G401.6 (cell line): ENCODE data around the gene SH2D2A.
"Not testable (repeated sequence)": the region's sequence is repeated elsewhere in the genome, so short reads cannot be mapped to it uniquely, and the experiment has no call there.

Source experiments
- FAIRE-seq: peaks from 2 replicates; lab custom pipeline; 2012; peaks lifted over from hg19 to GRCh38; lab: Jason Lieb, UNC

The SH2D2A gene

GRCh38 chr1:156768610-156769295, 47.9 kb downstream of the SH2D2A start:
- no peak for FAIRE-seq

DNA sequence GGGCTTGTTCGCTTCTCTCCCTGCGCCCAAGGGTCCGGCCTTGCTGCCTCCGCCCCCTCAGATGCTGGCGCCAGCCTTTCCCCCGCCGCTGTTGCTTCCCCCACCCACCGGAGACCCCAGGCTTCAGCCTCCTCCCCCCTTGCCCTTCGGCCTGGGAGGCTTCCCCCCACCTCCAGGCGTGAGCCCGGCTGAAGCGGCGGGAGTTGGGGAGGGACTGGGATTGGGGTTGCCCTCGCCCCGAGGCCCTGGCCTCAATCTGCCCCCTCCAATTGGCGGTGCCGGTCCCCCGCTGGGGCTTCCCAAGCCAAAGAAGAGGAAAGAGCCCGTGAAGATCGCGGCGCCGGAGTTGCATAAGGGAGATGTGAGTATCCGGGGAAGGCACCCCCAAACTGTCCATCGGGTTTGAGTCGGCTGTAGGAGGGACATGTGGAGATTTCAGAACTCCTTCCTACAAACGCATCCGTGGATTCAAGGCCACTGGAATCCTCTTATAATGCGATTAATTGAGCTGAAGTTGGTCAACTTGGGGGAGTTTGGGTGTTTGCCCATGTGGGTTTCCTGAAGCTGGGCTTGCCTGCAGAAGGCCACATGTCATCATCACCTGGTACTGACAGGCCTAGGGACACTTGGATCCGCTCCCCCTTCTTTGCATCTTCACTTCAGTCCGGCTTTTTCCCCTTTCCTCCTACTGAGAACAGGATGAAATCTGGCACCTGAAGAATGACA, 48.6 kb downstream of the SH2D2A start:
- no peak for FAIRE-seq

- peak; percentile 99 for FAIRE-seq
Observed at GRCh38 chr1:156767101-156767878, 49.4 kb downstream of the SH2D2A start, which contains the start of gene PRCC. Gene PRCC, plus strand, starts transcription at chr1:156767535. Its CDS starts 237 bp downstream, at chr1:156767772.

DNA sequence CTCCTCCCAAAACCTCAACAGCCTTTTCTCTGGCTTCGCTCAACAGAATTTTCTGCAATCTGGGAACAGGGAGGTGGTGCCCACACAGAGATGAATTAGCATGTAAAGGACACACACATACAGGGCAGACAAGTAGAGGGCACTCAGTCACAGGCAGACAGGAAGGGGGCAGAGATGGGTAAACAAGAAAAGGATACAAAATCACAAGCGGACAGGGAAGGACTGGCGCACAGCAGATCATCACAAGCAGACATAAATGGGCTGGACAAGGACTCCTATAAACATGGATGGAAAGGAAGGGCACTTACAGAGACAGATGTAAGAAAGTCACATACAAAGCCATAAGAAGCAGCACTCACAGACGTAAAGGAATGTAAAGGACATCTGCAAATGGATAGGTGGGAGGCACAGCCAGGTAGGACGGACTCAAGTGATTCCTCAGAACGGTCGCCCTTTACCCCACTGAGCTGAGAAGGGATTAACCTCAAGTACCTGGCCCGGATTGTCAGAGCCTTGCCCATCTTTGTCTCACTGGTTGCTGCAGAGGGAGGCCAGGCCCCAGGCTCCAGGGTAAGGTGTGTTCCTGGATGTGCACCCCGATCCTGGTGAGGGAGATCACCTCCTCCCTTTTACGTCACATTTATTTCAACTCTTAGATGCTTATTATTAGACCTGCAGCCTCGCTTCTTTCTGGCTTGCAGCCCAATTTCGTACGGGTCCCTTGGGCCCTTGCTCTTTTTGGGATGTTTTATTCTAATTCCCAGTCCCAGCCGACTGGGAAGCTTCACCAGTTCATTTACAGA, 50.1 kb downstream of the SH2D2A start:
- no peak for FAIRE-seq

DNA sequence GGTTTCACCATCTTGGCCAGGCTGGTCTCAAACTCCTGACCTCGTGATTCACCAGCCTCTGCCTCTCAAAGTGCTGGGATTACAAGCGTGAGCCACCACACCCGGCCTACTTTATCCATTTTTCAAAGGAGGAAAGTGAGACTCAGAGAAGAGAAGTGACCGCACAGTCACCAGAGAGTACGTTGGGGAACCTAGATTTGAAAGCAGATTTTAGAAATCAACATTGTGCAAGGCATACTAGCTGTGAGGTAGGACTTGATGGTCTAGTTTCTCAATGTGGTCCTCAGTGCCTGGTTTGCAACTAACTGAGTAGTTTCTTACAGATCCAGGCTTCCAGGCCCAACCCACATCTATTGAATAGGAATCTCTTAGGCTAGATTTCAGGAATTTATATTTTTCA, 51.0 kb downstream of the SH2D2A start:
- FAIRE-seq = no peak

DNA sequence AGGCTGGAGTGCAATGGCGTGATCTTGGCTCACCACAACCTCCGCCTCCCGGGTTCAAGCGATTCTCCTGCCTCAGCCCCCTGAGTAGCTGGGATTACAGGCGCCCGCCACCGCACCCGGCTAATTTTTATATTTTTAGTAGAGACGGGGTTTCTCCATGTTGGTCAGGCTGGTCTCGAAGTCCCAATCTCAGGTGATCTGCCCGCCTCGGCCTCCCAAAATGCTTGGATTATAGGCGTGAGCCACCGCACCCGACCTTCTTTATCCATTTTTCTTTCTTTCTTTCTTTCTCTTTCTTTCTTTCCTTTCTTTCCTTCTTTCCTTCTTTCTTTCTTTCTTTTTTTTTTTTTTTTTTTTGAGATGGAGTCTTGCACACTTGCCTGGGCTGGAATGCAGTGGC, 51.5 kb downstream of the SH2D2A start:
- not testable (repeated sequence) for FAIRE-seq

GRCh38 chr1:156760796-156761104, 55.9 kb downstream of the SH2D2A start:
- FAIRE-seq = no peak

- no peak for FAIRE-seq
Observed at GRCh38 chr1:156760092-156760795, 56.4 kb downstream of the SH2D2A start.

- not testable (repeated sequence) for FAIRE-seq
Observed at GRCh38 chr1:156757572-156758253, 58.9 kb downstream of the SH2D2A start.

GRCh38 chr1:156756355-156756754, 60.3 kb downstream of the SH2D2A start:
- FAIRE-seq = no peak
